GM13977 (cell line): ENCODE data around the gene EPHB6.
A peak's percentile ranks its signal among the peaks of the same experiment; 100 is the strongest.

Experiments
- DNase-seq: peaks from one replicate; pipeline ENCODE4 v3.0.0; 2012; ENCODE audit warnings: low spot score
- in situ Hi-C: fragments of 300-500 bp; cut with MboI; formaldehyde crosslinking; loops from one replicate; pipeline ENCODE4 v1.12.0; 2022; ENCODE audit warnings: low sequenced_read_pairs, low pct_unique_long_range_greater_than_20kb, mixed read lengths, inconsistent platforms; ENCODE audit not compliant: unreplicated experiment
- TF ChIP-seq, protein P1 (sequence below): IDR thresholded peaks from 2 replicates; pipeline ENCODE4 v1.5.1; 2012; ENCODE audit warnings: mild to moderate bottlenecking, control low read depth; ENCODE audit not compliant: insufficient read depth; ENCODE audit errors: extremely low read depth, missing control alignments

Gene EPHB6

DNA sequence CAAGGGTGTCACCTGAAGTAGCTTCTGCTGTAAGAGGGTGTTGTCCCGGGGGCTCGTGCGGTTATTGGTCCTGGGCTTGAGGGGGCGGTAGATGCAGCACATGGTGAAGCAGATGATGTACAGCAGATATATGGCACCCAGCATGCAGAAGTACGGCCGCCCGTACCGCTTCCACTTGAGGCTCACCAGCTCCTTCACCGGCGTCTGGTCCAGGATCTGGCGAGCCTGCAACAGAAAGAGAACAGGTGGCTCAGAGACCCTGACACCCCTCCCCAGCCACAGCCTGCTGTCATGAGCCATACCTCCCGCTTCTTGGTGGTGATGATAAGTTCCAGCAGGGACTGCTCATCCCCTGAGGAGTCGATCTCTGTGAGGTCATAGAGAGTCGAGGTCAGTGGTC is 20.6 kb downstream of the EPHB6 start:
- no peak for DNase-seq
- TF ChIP-seq, protein P1, sequence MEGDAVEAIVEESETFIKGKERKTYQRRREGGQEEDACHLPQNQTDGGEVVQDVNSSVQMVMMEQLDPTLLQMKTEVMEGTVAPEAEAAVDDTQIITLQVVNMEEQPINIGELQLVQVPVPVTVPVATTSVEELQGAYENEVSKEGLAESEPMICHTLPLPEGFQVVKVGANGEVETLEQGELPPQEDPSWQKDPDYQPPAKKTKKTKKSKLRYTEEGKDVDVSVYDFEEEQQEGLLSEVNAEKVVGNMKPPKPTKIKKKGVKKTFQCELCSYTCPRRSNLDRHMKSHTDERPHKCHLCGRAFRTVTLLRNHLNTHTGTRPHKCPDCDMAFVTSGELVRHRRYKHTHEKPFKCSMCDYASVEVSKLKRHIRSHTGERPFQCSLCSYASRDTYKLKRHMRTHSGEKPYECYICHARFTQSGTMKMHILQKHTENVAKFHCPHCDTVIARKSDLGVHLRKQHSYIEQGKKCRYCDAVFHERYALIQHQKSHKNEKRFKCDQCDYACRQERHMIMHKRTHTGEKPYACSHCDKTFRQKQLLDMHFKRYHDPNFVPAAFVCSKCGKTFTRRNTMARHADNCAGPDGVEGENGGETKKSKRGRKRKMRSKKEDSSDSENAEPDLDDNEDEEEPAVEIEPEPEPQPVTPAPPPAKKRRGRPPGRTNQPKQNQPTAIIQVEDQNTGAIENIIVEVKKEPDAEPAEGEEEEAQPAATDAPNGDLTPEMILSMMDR: no peak
- in situ Hi-C loops: no loop called here

DNA sequence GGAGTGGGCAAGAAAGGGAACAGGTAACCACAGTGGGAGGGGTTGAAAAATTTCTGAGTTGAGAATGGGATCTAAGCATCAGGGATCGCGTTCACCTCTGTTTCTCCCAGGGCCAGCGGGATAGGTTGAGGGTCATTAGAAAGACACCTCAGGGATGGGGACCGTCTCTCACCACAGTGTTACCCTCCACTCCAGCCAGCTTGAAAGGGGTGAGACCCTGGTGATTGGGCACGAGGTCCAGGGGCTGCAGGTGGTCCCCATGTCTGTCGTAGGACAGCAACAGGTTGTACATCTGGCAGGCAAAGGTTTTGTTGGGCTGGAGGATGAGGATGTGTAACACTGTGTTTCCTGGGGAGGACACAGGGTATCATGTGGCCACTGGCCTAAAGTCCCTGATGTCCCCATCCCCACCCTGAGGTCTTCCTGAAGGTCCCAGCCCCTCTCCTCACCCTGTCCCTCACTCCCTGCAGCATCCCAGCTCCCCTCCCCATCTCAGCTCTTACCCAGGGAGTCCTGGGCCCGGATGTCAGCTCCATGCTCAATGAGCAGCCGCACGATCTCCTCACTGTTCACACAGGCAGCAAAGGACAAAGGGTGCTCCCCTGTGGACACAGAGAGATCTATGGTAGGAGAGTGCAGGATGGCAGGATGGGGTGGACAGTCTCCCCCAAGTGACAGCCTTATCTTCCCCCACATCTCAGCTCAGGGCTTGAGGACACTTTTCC is 21.5 kb downstream of the EPHB6 start:
- DNase-seq: no peak
- TF ChIP-seq, protein P1: no peak
- in situ Hi-C loops: no loop called here

DNA sequence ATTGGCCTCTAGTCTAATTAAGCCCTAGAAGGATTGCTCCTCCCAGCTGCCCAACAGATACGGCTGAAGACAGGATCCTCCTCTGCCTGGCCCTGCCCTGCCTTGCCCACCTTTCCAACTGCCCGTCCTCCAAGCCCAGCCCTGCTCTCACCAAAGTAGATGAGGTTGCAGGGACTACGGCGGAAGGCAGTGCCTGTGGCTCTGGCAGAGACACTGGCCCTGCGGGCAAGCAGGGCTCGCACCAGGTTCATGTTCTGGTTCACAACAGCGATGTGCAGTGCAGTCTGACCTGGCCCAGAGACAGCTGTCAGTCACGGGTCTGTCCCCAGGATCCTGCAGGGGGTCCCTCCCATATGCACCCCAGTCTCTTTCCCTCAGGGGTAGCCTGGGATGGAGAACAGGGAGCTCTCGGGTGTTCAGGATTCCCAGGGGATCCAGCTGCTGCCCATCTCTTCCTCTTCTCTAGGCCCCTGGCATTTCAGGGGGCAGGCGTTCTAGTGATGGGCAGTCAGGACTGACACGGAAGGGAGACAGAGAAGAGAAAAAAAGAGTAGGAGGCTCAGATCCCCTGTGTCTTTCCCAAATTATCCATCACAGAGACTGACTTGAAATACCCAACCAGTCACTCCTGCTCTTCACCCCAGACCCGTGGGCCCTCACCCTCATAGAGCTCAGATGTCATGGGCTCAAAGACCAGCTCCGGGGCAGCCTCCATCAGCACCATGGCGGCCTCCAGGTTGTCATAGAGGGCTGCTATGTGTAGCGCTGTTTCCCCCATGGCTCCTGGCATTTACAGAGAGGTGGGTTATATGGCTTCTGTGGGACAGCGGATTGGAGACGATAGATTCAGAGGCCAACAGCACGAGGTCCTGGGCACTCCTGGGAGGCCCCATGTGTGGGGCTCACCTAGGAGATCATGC is 22.4 kb downstream of the EPHB6 start:
- DNase-seq: no peak
- in situ Hi-C loops: no loop called here
- TF ChIP-seq, protein P1: no peak

DNA sequence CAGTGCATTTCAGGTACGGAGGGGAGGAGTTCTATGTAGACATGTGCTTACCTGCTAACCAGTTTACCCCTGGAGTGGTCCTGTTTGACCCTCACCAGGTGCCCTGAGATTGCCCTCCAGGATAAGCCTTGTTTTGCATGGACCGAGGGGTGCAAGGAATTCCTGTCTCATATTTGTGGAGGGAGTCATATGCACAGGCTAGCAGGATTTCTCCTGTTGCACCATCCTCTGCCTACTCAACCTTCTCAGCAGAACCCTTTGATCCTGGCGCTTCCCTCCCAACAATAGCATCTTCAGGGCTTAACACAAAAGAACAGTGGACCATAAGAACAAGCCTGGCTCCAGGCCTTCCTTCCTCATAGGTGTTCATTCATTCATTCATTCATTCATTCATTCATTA is 23.4 kb downstream of the EPHB6 start:
- TF ChIP-seq, protein P1: no peak
- no peak for DNase-seq
- in situ Hi-C loops: no loop called here

DNA sequence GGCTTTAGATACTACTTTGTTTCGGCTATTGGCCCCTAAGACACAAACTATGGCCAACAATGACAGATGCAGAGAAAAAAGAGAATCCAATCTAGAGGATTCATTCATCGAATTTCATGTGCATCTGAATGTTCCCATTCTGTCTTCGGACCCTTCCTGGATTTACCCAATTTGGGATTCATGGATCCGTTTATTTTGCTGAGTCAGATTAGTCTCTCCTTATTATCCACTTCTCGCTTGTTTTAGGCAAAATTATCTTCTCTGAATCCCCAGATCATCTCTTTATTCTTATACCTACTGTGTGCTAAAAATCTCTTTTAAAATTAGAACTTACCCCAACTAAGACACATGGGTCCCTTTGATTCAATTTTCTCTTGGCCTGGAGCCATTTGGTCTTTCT is 24.2 kb downstream of the EPHB6 start:
- in situ Hi-C loops: no loop called here
- TF ChIP-seq, protein P1: no peak
- no peak for DNase-seq

DNA sequence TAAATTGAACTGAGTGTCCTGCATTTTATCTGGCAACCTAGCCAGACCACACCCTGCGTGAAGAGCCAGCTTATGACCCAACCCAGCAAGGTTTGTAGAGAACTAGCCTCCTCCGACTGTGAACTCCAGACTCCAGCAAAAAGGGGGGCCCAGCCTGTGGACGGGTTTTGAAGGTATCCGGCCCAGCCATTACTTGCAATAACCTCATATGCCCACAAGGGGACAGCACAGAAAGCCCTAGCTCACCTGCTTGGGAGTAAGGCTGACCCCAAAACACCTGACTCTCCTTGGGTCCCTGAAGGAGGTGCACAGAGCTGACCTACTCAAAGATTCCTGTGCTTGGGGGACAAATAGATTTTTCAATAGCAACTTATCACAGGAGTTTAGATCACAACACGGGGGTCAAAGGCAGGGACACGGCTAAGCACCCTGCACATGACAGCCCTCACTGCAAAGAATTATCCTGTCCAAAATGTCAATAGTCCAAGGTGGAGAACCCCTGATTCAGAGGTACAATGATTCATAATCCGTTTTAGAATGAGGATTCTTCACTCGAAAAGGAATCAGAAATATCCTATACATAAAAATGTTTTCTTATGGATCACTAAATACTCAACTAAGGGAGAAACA is 26.1 kb downstream of the EPHB6 start:
- peak; percentile 75 for DNase-seq
- in situ Hi-C loops: no loop called here
- TF ChIP-seq, protein P1: peak; percentile 76
